ENCODE data around the gene SHROOM4. TPM values are rescaled to one million over a fixed set of nuclear protein-coding genes. Genes with fewer than 3 reads are reported as not detected.

Gene SHROOM4
- total RNA-seq, 1 experiment from 2014 or later, result 7.1 TPM

- DNase-seq (ENCODE audit: low spot score) (no peak), ATAC-seq (no peak)
- H3K27me3 Mint-ChIP-seq (ENCODE audit: low read depth), result no peaks in the 10 kb centered on the region
- no peak overlapping the region for H3K4me3 Mint-ChIP-seq
- peak overlapping the region; percentile 6; the same call in 1 of the 2 replicates for H3K27ac Mint-ChIP-seq
- POLR2A ChIA-PET, result no interaction called here
- peaks cover 6% of the 10 kb centered on the region; the same call in 1 of the 2 replicates for H3K36me3 Mint-ChIP-seq
- TF ChIP-seq FOXK1 (CRISPR knock-in tag; IDR thresholded peaks at IDR 0.05) (no peak), IRF2 (CRISPR knock-in tag; IDR thresholded peaks at IDR 0.05; ENCODE audit: borderline replicate concordance, low read depth) (no peak), SP1 (CRISPR knock-in tag; conservative IDR thresholded peaks at IDR 0.05) (no peak), JUN (CRISPR knock-in tag; IDR thresholded peaks at IDR 0.05) (no peak), KAT7 (CRISPR knock-in tag; IDR thresholded peaks at IDR 0.05; ENCODE audit: borderline replicate concordance) (no peak), ZNF219 (CRISPR knock-in tag; IDR thresholded peaks at IDR 0.05; ENCODE audit: borderline replicate concordance) (no peak), FOXJ3 (CRISPR knock-in tag; IDR thresholded peaks at IDR 0.05; ENCODE audit: borderline replicate concordance) (no peak), EMX1 (CRISPR knock-in tag; IDR thresholded peaks at IDR 0.05) (no peak), ATF2 (CRISPR knock-in tag; IDR thresholded peaks at IDR 0.05; ENCODE audit: borderline replicate concordance, low read depth) (no peak), NR2C2 (CRISPR knock-in tag; IDR thresholded peaks at IDR 0.05) (no peak), ZBTB43 (CRISPR knock-in tag; IDR thresholded peaks at IDR 0.05) (no peak), ATF6 (CRISPR knock-in tag; IDR thresholded peaks at IDR 0.05) (no peak), ETV6 (CRISPR knock-in tag; IDR thresholded peaks at IDR 0.05) (no peak), CREB1 (CRISPR knock-in tag; IDR thresholded peaks at IDR 0.05) (no peak)
- H3K9me3 Mint-ChIP-seq, result 0 out of 2 replicates have a peak, but pooled peaks cover 4% of the 10 kb centered on the region
- peaks cover 59% of the 10 kb centered on the region for H3K4me1 Mint-ChIP-seq
- CTCF ChIA-PET, result no interaction called here
These were observed 94.4 kb downstream of the SHROOM4 start for GRCh38 chrX:50719614-50720013.

GRCh38 chrX:50718776-50719175 is 95.2 kb downstream of the SHROOM4 start:
- DNase-seq (ENCODE audit: low spot score) (no peak), ATAC-seq (no peak)
- Mint-ChIP-seq H3K27ac (no peak overlapping the region), H3K27me3 (ENCODE audit: low read depth) (no peaks in the 10 kb centered on the region), H3K4me3 (no peak overlapping the region), H3K4me1 (peaks cover 61% of the 10 kb centered on the region), H3K36me3 (peaks cover 6% of the 10 kb centered on the region; the same call in 1 of the 2 replicates), H3K9me3 (0 out of 2 replicates have a peak, but pooled peaks cover 4% of the 10 kb centered on the region)
- POLR2A ChIA-PET, result no interaction called here
- CTCF ChIA-PET, result no interaction called here
- TF ChIP-seq ZNF317 (CRISPR knock-in tag; IDR thresholded peaks at IDR 0.05; ENCODE audit: borderline replicate concordance, low read depth), result no peak
- no peak for TF ChIP-seq ATF6 (CRISPR knock-in tag; IDR thresholded peaks at IDR 0.05)
- TF ChIP-seq ZBTB21 (CRISPR knock-in tag; IDR thresholded peaks at IDR 0.05; ENCODE audit: borderline replicate concordance), result no peak
- no peak for TF ChIP-seq AFF4 (CRISPR knock-in tag; IDR thresholded peaks at IDR 0.05; ENCODE audit: borderline replicate concordance)
- TF ChIP-seq TEAD1 (CRISPR knock-in tag; IDR thresholded peaks at IDR 0.05), result no peak
- TF ChIP-seq FOXP1 (CRISPR knock-in tag; IDR thresholded peaks at IDR 0.05; ENCODE audit: borderline replicate concordance), result no peak
- TF ChIP-seq ATF1 (CRISPR knock-in tag; IDR thresholded peaks at IDR 0.05), result no peak
- TF ChIP-seq USF1 (CRISPR knock-in tag; IDR thresholded peaks at IDR 0.05), result no peak
- no peak for TF ChIP-seq PREB (CRISPR knock-in tag; IDR thresholded peaks at IDR 0.05; ENCODE audit: borderline replicate concordance)

Measured in WTC11 (cell line).